GM18499 (cell line): ENCODE data around the gene C14orf93.
"Not testable (repeated sequence)": the region's sequence is repeated elsewhere in the genome, so short reads cannot be mapped to it uniquely, and the experiment has no call there.

Experiments
- ATAC-seq: cut with Tn5 transposase; IDR thresholded peaks from one replicate; pipeline ENCODE4 v1.9.1; 2021; ENCODE audit warnings: moderate number of reproducible peaks; ENCODE audit not compliant: insufficient read depth, unreplicated experiment

Gene C14orf93

GRCh38 chr14:22977684-22978486, 32.1 kb downstream of the C14orf93 start:
- no peak for ATAC-seq

DNA sequence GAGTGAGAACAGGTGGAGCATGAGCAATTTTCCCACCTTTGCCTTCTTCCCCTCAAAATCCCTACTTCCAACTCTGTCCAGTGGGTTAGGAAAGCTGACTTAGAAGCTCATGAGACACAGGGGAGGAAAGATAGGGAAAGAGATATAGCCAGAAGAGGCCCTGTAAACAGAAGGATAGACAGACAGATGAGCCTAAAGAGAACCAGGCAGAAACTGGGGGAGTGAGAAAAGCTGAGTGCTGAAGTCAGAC, 32.6 kb downstream of the C14orf93 start:
- ATAC-seq = no peak

GRCh38 chr14:22976620-22977433, 33.1 kb downstream of the C14orf93 start:
- ATAC-seq = no peak

- ATAC-seq = no peak
These were observed 35.2 kb downstream of the C14orf93 start for GRCh38 chr14:22974530-22975313.

- no peak for ATAC-seq
These were observed 36.5 kb downstream of the C14orf93 start for GRCh38 chr14:22973217-22974032.

- no peak for ATAC-seq
These were observed 37.5 kb downstream of the C14orf93 start for GRCh38 chr14:22972313-22972930.

DNA sequence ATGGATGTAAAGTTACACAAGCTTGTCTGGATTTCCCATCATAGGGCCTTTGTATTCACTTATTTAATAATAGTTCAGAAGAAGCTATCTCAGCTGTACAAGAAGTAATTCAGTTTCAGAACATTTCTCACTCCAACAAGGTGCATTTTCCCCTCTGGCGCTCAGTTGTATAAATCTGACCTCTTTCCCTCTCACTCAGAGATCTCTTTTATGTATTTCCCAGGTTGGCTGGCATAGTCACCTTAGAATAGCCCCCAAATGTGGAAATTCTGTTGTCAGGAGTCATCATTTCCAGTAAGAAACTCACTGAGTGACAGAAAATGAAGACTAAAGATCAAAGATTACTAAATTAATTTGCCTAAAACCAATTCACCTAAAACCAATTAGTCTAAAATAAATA, 38.8 kb downstream of the C14orf93 start:
- ATAC-seq = no peak

DNA sequence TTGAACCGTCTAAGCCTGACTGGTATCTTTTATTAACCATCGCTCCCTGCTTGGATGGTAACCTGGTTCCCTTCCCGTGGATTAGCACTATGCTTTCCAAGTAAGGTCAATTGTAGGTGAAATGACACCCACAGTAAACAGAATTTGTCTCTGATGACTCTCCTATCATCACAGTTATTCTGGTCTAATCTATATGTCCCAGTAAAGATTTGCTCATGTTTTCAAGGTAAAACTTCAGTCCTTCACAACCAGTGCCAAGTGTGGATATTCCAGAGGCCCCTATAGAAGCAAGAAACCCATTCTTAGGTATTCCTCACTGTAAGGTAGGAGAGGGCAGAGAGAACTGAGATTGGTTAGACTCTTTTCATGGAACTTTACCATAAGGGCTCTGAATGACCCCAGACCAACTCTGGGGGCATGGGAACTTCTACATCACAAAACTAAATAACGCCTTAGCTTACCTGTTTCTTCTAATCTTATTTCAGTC, 43.1 kb downstream of the C14orf93 start:
- no peak for ATAC-seq

GRCh38 chr14:22965916-22966782, 43.8 kb downstream of the C14orf93 start:
- ATAC-seq = not testable (repeated sequence)

- no peak for ATAC-seq
These were observed 47.8 kb downstream of the C14orf93 start for GRCh38 chr14:22962061-22962676.

GRCh38 chr14:22955702-22956569, 54.0 kb downstream of the C14orf93 start:
- no peak for ATAC-seq

DNA sequence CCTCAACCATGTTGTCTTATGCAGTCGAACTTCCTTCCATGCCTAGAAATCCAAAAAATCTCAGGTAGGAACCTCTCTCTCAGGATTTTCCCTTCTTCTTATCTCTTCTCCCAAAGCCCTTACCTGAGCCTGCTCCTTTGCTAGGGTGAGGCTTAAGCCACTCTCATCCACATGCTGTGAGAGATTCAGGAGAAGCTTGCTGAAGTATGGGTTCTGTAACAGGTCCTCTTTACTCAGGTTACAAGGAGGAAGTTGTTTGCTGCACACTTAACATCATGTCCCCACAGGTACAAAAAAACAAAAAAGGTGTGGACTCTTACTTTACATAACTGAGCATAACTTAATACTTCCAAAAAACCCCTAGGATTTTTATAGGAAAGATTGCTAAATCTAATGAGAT, 57.5 kb downstream of the C14orf93 start:
- no peak for ATAC-seq

GRCh38 chr14:22951795-22952194, 58.1 kb downstream of the C14orf93 start:
- ATAC-seq = not testable (repeated sequence)

DNA sequence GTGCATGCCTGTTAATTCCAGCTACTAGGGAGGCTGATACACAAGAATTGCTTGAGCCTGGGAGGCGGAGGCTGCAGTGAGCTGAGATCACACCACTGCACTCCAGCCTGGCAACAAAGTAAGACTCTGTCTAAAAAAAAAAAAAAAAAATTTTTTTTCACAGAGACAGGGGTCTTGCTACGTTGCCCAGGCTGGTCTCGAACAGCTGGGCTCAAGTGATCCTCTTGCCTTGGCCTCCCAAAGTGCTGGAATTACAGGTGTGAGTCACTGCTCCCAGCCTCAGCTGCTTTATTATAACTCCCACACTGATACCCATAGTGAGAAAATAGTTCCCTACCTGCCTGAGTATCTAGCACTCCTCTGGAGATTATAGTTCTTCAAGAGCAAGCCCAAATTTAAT, 64.3 kb downstream of the C14orf93 start:
- ATAC-seq = no peak

DNA sequence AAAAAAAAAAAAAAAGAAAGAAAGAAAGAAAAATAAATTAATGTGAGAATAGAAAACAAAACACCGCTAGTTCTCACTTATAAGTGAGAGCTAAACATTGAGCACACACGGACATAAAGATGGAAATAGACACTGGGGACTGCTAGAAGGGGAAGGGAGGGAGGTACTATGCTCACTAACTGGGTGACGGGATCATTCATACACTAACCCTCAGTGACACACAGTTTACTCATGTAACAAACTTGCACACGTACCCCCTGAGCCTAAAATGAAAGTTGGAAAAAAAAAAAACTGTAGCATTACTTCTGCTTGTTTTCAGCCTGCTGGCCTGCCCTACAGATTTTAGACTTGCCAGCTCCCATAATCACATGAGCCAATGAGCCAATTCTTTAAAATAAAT, 70.3 kb downstream of the C14orf93 start:
- no peak for ATAC-seq
